C4-2B (cell line): ENCODE measurements around the gene ADM.

ENCODE experiments used
- H3K27ac ChIP-seq: fragments of 450-650 bp; 2 replicates; pipeline ENCODE4 v1.5.1; 2017
- ZFX ChIP-seq: fragments of 450-650 bp; IDR thresholded peaks from 2 replicates; pipeline ENCODE4 v1.6.1; 2017
- TF ChIP-seq, protein P1 (sequence below): fragments of 450-650 bp; conservative IDR thresholded peaks from 2 replicates; pipeline ENCODE4 v1.5.1; 2017; ENCODE audit warnings: mild to moderate bottlenecking

Gene ADM

DNA sequence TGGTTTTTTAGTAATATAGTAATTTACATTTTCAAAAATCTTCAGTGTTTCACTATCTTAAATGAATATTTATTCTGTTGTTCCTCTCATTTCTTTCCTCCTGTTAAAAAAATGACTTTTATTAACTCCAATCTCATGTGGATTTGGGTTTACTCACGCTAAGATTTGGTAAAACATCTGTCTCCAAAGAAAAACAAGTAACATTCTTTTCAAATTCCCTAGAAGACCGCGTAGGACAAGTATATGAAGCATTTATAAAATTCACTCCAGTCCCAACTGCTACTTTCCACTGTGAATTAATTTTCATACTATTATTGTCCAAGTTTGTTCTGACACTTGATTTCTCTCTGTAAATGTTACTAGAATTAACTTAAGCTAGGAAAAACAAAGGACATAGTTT is 37.1 kb upstream of the ADM start:
- TF ChIP-seq ZFX, result no peak
- TF ChIP-seq, protein P1, sequence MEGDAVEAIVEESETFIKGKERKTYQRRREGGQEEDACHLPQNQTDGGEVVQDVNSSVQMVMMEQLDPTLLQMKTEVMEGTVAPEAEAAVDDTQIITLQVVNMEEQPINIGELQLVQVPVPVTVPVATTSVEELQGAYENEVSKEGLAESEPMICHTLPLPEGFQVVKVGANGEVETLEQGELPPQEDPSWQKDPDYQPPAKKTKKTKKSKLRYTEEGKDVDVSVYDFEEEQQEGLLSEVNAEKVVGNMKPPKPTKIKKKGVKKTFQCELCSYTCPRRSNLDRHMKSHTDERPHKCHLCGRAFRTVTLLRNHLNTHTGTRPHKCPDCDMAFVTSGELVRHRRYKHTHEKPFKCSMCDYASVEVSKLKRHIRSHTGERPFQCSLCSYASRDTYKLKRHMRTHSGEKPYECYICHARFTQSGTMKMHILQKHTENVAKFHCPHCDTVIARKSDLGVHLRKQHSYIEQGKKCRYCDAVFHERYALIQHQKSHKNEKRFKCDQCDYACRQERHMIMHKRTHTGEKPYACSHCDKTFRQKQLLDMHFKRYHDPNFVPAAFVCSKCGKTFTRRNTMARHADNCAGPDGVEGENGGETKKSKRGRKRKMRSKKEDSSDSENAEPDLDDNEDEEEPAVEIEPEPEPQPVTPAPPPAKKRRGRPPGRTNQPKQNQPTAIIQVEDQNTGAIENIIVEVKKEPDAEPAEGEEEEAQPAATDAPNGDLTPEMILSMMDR, result no peak
- no peak overlapping the region for H3K27ac ChIP-seq

DNA sequence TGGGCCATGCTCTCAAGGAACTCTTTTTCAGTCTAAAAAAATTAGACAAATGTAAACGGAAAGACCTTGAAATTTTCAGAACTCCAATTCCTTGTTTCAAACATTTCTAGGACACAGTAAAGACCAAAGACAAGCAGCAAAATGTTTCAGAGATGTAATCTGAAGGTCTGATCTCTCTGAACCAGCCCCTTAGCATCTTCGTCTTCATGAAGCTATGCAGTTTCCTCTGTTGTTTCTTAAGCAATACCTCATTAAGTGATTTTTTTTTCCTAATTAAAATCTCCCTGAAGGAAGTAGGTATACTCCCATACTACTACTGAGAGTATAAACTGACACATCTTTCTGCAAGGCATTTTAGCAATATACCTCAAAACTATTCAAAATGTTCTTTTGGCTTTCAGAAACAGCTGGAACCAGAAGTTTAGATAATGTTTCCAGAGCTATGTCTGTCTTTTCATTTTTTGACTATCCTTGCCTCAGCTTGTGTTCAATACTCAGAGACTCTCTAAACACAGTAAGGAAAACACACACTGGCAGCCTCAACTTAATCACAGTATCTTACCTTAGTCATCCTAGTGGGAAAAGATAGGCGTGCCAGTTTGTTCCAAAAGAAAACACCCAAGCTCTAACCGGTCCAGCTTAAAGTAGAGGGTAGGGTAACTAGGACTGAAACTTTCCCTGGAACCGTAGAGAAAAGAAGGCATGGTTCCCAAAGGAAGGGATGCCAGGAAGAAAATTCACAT is 36.0 kb upstream of the ADM start:
- H3K27ac ChIP-seq, result no peak overlapping the region
- TF ChIP-seq ZFX, result no peak
- TF ChIP-seq, protein P1, result no peak

DNA sequence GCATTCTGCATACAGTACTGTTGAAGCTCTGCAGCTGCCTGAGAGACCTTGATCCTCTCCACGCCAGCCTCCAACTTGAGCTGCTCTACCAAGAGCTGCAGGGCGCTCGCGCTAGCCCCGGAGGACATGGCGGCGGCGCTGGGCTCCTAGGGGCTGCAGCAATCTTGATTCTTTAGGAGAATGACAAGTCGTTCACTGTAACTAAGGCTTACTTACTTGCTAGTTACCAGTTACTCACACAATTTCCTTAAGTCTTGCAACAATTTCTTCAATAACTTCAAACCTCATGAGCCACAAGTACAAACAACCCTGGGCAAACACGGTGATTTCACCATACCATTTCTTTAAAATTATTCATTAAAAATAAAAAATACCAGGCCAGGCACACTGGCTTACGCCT is 32.7 kb upstream of the ADM start:
- TF ChIP-seq, protein P1, result no peak
- no peak for TF ChIP-seq ZFX
- H3K27ac ChIP-seq, result no peak overlapping the region

DNA sequence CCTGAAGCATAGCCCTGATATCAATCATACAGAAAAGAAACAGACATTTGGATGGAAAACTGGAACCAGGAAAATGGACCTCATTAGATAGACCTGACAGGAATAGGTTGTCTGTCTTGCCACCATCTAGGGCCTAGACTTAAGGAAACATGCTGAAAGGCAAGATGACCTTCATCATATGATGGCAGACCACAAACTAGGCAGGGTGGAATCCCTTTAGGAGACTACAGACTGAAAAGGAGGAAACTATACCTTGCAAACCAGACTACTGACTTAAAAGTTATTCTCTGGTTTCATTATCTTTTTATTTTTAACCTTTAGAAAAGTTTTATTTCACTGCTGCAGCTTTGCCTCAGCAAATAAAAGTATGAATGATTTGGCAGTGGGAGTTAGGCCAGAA is 31.1 kb upstream of the ADM start:
- TF ChIP-seq, protein P1, result no peak
- TF ChIP-seq ZFX, result no peak
- no peak overlapping the region for H3K27ac ChIP-seq

DNA sequence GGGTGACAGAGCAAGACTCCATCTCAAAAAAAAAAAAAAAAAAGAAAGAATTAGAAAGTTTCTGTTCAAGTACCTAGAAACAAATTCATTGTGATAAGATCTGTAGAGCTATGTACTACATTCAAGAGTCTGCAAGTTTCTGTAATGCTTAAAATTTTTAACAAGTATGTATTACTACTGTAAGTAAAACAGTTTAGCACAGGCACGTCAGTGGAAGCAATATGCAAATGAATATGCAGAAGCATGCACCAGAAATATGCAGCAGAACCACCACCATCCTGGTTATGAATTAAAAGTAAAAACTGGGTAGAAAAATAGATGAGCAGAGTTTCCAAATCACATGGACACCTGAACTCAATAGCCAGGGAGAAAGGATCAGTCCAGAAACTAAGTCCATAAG is 30.1 kb upstream of the ADM start:
- TF ChIP-seq, protein P1, result no peak
- no peak for TF ChIP-seq ZFX
- H3K27ac ChIP-seq, result no peak overlapping the region

DNA sequence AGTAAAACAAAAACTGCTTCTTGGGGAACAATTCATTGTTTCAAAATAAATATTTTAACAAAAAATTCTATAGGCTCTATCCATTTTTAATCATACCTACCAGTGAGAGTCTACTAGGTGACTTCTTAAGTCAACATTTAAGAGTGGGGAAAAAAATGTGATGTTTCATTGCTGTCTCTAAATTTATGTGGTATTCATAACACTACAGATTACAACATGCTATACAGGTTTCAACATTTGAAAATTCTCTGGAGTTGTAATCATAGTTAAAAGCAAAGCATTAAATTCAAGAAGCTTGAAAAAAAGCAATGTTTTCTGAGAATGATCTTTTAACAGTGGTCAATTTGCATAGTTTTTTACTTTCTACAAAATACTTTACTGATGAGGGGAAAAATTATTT is 29.2 kb upstream of the ADM start:
- TF ChIP-seq, protein P1, result no peak
- no peak for TF ChIP-seq ZFX
- H3K27ac ChIP-seq, result no peak overlapping the region

DNA sequence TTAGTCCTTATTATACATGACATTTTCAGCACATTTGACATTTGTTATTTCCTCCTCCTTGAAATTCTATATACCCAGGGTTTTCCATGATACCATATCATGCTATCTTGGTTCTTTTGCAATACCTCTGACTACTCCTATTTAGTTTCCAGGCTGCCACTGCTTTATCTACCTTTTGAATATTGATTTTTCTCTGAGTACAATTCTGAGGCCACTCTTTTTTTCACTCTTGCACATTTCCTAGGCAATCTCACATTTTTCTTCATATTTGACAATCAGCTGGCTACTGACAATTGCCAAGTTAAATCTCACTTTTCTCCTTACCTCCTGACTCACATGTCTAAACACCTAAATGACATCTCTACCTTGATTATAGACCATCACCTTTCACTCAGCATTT is 22.8 kb upstream of the ADM start:
- no peak for TF ChIP-seq ZFX
- TF ChIP-seq, protein P1, result no peak
- no peak overlapping the region for H3K27ac ChIP-seq
